AG04450 (cell line): Measurements from ENCODE around the gene HOXA3. TPM values are rescaled to one million over a fixed set of nuclear protein-coding genes. Genes with fewer than 3 reads are reported as not detected.

Source experiments
- CTCF ChIA-PET: fragments of 300-600, 350-600 bp; formaldehyde crosslinking; extraction: SDS; loops from one replicate; lab custom pipeline; 2022; ENCODE audit warnings: antibody characterized with exemption, inconsistent platforms; lab: Charles Lee
- POLR2A ChIA-PET: fragments of 350-600 bp; formaldehyde crosslinking; extraction: SDS; loops from one replicate; lab custom pipeline; 2021; ENCODE audit warnings: antibody characterized with exemption, inconsistent platforms; lab: Yijun Ruan, JAX
- DNase-seq: peaks from one replicate; pipeline ENCODE4 v3.0.0-alpha.2; 2011; ENCODE audit warnings: low read depth, low spot score
- H3K27ac ChIP-seq: one replicate; pipeline ENCODE4 v1.5.1; 2012; ENCODE audit warnings: low read depth, low read length, control low read depth
- H3K27me3 ChIP-seq: one replicate; pipeline ENCODE4 v1.6.0; 2012; ENCODE audit warnings: low read length; ENCODE audit not compliant: control insufficient read depth, insufficient read depth
- H3K4me3 ChIP-seq: 2 replicates; pipeline ENCODE4 v1.5.1; 2011; ENCODE audit warnings: mild to moderate bottlenecking, low read depth, low read length, control low read depth
- H3K9me3 ChIP-seq: 2 replicates; pipeline ENCODE4 v1.5.1; 2012; ENCODE audit warnings: low read length; ENCODE audit not compliant: control insufficient read depth, insufficient read depth
- CTCF ChIP-seq: IDR thresholded peaks from 2 replicates; pipeline ENCODE4 v1.5.1; 2011; ENCODE audit warnings: low read depth, low read length, control low read depth, inconsistent platforms
- polyA plus RNA-seq: library from polyadenylated mRNA; depleted of rRNA; stranded (reverse); fragments of >200 nt; gene quantifications from 2 replicates; pipeline ENCODE4 v1.2.3, GENCODE V29; 2011

The HOXA3 gene
- polyA plus RNA-seq, 1 experiment, result 1.6 TPM

GRCh38 chr7:27099453-27100370, 52.7 kb downstream of the HOXA3 start:
- CTCF ChIA-PET, result interaction anchor here (0.6 to 5.6 kb wide), 14 partner anchors 18 to 902 kb away, joined by 3 to 28 read pairs (median 4); partner anchors contain the start of gene HOXA5
- Histone ChIP-seq H3K4me3 (peak overlapping the region; percentile 91), H3K9me3 (peaks cover 4% of the 10 kb centered on the region; the same call in 1 of the 2 replicates), H3K27me3 (no peaks in the 10 kb centered on the region), H3K27ac (peak overlapping the region; percentile 94)
- POLR2A ChIA-PET, result interaction anchor here (0.7 to 4.0 kb wide), 7 partner anchors 9 to 53 kb away, joined by 3 to 42 read pairs (median 11); partner anchors contain the start of genes HOXA3 and HOXA5
- no peak for TF ChIP-seq CTCF
- no peak for DNase-seq

GRCh38 chr7:27098578-27099451, 53.6 kb downstream of the HOXA3 start:
- no peak for TF ChIP-seq CTCF
- ChIA-PET CTCF (interaction anchor here (0.6 to 5.6 kb wide), 15 partner anchors 10 to 730 kb away, joined by 3 to 28 read pairs (median 4); partner anchors contain the start of gene HOXA5), POLR2A (interaction anchor here (0.5 to 4.0 kb wide), 13 partner anchors 10 to 1242 kb away, joined by 3 to 42 read pairs (median 4); partner anchors contain the start of genes HOXA3 and HOXA5)
- Histone ChIP-seq H3K4me3 (peak overlapping the region; percentile 91), H3K9me3 (peaks cover 4% of the 10 kb centered on the region; the same call in 1 of the 2 replicates), H3K27ac (peak overlapping the region; percentile 94), H3K27me3 (no peaks in the 10 kb centered on the region)
- DNase-seq, result no peak

- ChIA-PET CTCF (interaction anchor here (0.6 to 5.6 kb wide), 12 partner anchors 11 to 416 kb away, joined by 3 to 28 read pairs (median 6); partner anchors contain the start of gene HOXA5), POLR2A (interaction anchor here (0.5 to 4.0 kb wide), 17 partner anchors 8 to 1241 kb away, joined by 3 to 42 read pairs (median 6); partner anchors contain the start of genes HOXA3, HOXA5 and SKAP2)
- no peak for TF ChIP-seq CTCF
- Histone ChIP-seq H3K27me3 (no peaks in the 10 kb centered on the region), H3K27ac (peak overlapping the region; percentile 94), H3K9me3 (peaks cover 4% of the 10 kb centered on the region; the same call in 1 of the 2 replicates), H3K4me3 (peak overlapping the region; percentile 91)
- no peak for DNase-seq
Measured at GRCh38 chr7:27097686-27098577, 54.5 kb downstream of the HOXA3 start.
